Progenitor cell of endocrine pancreas (in vitro differentiated cells): ENCODE measurements around the gene BIN1. TPM values are rescaled to one million over a fixed set of nuclear protein-coding genes. Genes with fewer than 3 reads are reported as not detected.
A peak's percentile ranks its signal among the peaks of the same experiment; 100 is the strongest.

ENCODE experiments used
- DNase-seq: peaks from one replicate; pipeline ENCODE4 v3.0.0; 2021; ENCODE audit warnings: low spot score; ENCODE audit not compliant: unreplicated experiment
- H3K27ac Mint-ChIP-seq: 2 replicates; pipeline ENCODE4 v1.8.0; 2021; ENCODE audit warnings: mild to moderate bottlenecking, moderate library complexity, mixed read lengths
- H3K27me3 Mint-ChIP-seq: 2 replicates; pipeline ENCODE4 v1.8.0; 2021; ENCODE audit warnings: mixed read lengths
- H3K36me3 Mint-ChIP-seq: 2 replicates; pipeline ENCODE4 v1.8.0; 2022; ENCODE audit warnings: mixed read lengths; ENCODE audit not compliant: insufficient read depth
- H3K4me1 Mint-ChIP-seq: 2 replicates; pipeline ENCODE4 v1.8.0; 2021; ENCODE audit warnings: low read depth, mixed read lengths
- H3K4me3 Mint-ChIP-seq: 2 replicates; pipeline ENCODE4 v1.8.0; 2021; ENCODE audit warnings: low read depth, mild to moderate bottlenecking, moderate library complexity, mixed read lengths
- H3K9me3 Mint-ChIP-seq: 2 replicates; pipeline ENCODE4 v1.8.0; 2021; ENCODE audit warnings: low read depth, mixed read lengths
- CTCF ChIP-seq: fragments of 200-600 bp; sonication (generic); IDR thresholded peaks from one replicate; pipeline ENCODE4 v1.5.0; 2021; ENCODE audit warnings: antibody characterized with exemption, mild to moderate bottlenecking; ENCODE audit not compliant: unreplicated experiment
- total RNA-seq: library from RNA; stranded (reverse); gene quantifications from 2 replicates; pipeline ENCODE4 v1.2.1, GENCODE V29; 2021

Gene BIN1
- total RNA-seq, 1 donor from 2014 or later, result 66.0 TPM

- peaks cover 3% of the 10 kb centered on the region for H3K36me3 Mint-ChIP-seq
- peak overlapping the region; percentile 6 for H3K27ac Mint-ChIP-seq
- peaks cover 1% of the 10 kb centered on the region for H3K4me1 Mint-ChIP-seq
- no peak for DNase-seq
- no peak for TF ChIP-seq CTCF
- no peaks in the 10 kb centered on the region for H3K9me3 Mint-ChIP-seq
- H3K4me3 Mint-ChIP-seq, result no peak overlapping the region
- H3K27me3 Mint-ChIP-seq, result no peaks in the 10 kb centered on the region
Measured at GRCh38 chr2:127056086-127056485, 50.9 kb downstream of the BIN1 start.

- Mint-ChIP-seq H3K4me1 (peaks cover 1% of the 10 kb centered on the region), H3K27ac (no peak overlapping the region), H3K27me3 (no peaks in the 10 kb centered on the region), H3K9me3 (no peaks in the 10 kb centered on the region), H3K4me3 (no peak overlapping the region), H3K36me3 (peaks cover 3% of the 10 kb centered on the region)
- TF ChIP-seq CTCF, result no peak
- no peak for DNase-seq
Measured at GRCh38 chr2:127055786-127056076, 51.2 kb downstream of the BIN1 start.

- H3K4me3 Mint-ChIP-seq, result no peak overlapping the region
- no peak for DNase-seq
- H3K36me3 Mint-ChIP-seq, result peaks cover 3% of the 10 kb centered on the region
- H3K27ac Mint-ChIP-seq, result no peak overlapping the region
- TF ChIP-seq CTCF, result no peak
- H3K9me3 Mint-ChIP-seq, result no peaks in the 10 kb centered on the region
- H3K4me1 Mint-ChIP-seq, result peaks cover 1% of the 10 kb centered on the region
- no peaks in the 10 kb centered on the region for H3K27me3 Mint-ChIP-seq
Measured at GRCh38 chr2:127054996-127055785, 51.8 kb downstream of the BIN1 start.

GRCh38 chr2:127054604-127054930 lies 52.4 kb downstream of the BIN1 start:
- Mint-ChIP-seq H3K27me3 (no peaks in the 10 kb centered on the region), H3K4me3 (no peak overlapping the region), H3K36me3 (peaks cover 3% of the 10 kb centered on the region), H3K27ac (no peak overlapping the region), H3K9me3 (no peaks in the 10 kb centered on the region), H3K4me1 (peaks cover 1% of the 10 kb centered on the region)
- DNase-seq, result no peak
- no peak for TF ChIP-seq CTCF

GRCh38 chr2:127053731-127054603 lies 53.0 kb downstream of the BIN1 start:
- TF ChIP-seq CTCF, result no peak
- DNase-seq, result no peak
- H3K27me3 Mint-ChIP-seq, result no peaks in the 10 kb centered on the region
- H3K9me3 Mint-ChIP-seq, result no peaks in the 10 kb centered on the region
- no peak overlapping the region for H3K4me3 Mint-ChIP-seq
- peaks cover 3% of the 10 kb centered on the region for H3K36me3 Mint-ChIP-seq
- H3K27ac Mint-ChIP-seq, result no peak overlapping the region
- peaks cover 1% of the 10 kb centered on the region for H3K4me1 Mint-ChIP-seq
